ENCODE measurements around the gene ERFL. TPM values are rescaled to one million over a fixed set of nuclear protein-coding genes. Genes with fewer than 3 reads are reported as not detected.
"Not testable (repeated sequence)": the region's sequence is repeated elsewhere in the genome, so short reads cannot be mapped to it uniquely, and the experiment has no call there.

Gene ERFL
- total RNA-seq, 2 donors from 2014 or later = 0.67 TPM

GRCh38 chr19:41957161-41957837, 29.1 kb upstream of the ERFL start:
- no peaks in the 10 kb centered on the region for H3K27me3 Mint-ChIP-seq
- DNase-seq (ENCODE audit: low spot score) (no peak), ATAC-seq (no peak)
- no peaks in the 10 kb centered on the region for H3K9me3 Mint-ChIP-seq
- H3K36me3 Mint-ChIP-seq = no peaks in the 10 kb centered on the region
- peaks cover 15 to 20% of the 10 kb centered on the region in 2 donors for H3K4me1 Mint-ChIP-seq (ENCODE audit: low read depth in 2 of 2)
- peak overlapping the region; percentile 83 for H3K4me3 Mint-ChIP-seq
- H3K27ac Mint-ChIP-seq = peak overlapping the region; percentile 72 to 89

GRCh38 chr19:41956621-41957020, 28.4 kb upstream of the ERFL start:
- Mint-ChIP-seq H3K27ac (no peak overlapping the region), H3K4me1 (ENCODE audit: low read depth in 2 of 2) (peaks cover 18 to 23% of the 10 kb centered on the region in 2 donors), H3K36me3 (no peaks in the 10 kb centered on the region), H3K27me3 (peaks cover 0 to 2% of the 10 kb centered on the region in 2 donors), H3K4me3 (no peak overlapping the region), H3K9me3 (no peaks in the 10 kb centered on the region)
- ATAC-seq = no peak
- DNase-seq (ENCODE audit: low spot score) = no peak

GRCh38 chr19:41955521-41955920, 27.3 kb upstream of the ERFL start:
- H3K4me1 Mint-ChIP-seq (ENCODE audit: low read depth in 2 of 2) = peaks cover 22 to 26% of the 10 kb centered on the region in 2 donors
- ATAC-seq (no peak), DNase-seq (ENCODE audit: low spot score) (no peak)
- no peak overlapping the region for H3K27ac Mint-ChIP-seq
- H3K9me3 Mint-ChIP-seq = no peaks in the 10 kb centered on the region
- H3K27me3 Mint-ChIP-seq = peaks cover 0 to 3% of the 10 kb centered on the region in 2 donors
- no peaks in the 10 kb centered on the region for H3K36me3 Mint-ChIP-seq
- no peak overlapping the region for H3K4me3 Mint-ChIP-seq

GRCh38 chr19:41951686-41952172, 23.5 kb upstream of the ERFL start:
- Mint-ChIP-seq H3K9me3 (no peaks in the 10 kb centered on the region), H3K4me3 (no peak overlapping the region), H3K27ac (peak overlapping the region in 1 of 2 donors; percentile 68), H3K27me3 (peaks cover 0 to 3% of the 10 kb centered on the region in 2 donors), H3K36me3 (no peaks in the 10 kb centered on the region), H3K4me1 (ENCODE audit: low read depth in 2 of 2) (peaks cover 19 to 20% of the 10 kb centered on the region in 2 donors)
- DNase-seq (ENCODE audit: low spot score) (peak; percentile 83), ATAC-seq (peak; percentile 85 to 86)

GRCh38 chr19:41947091-41947490, 18.8 kb upstream of the ERFL start:
- H3K27me3 Mint-ChIP-seq = peaks cover 6 to 7% of the 10 kb centered on the region in 2 donors

GRCh38 chr19:41945135-41945766, 17.0 kb upstream of the ERFL start:
- Mint-ChIP-seq H3K36me3 (no peaks in the 10 kb centered on the region), H3K27ac (peak overlapping the region; percentile 65 to 69)
- peak; percentile 75 for DNase-seq (ENCODE audit: low spot score)

More at GRCh38 chr19:41947091-41947490, 18.8 kb upstream of the ERFL start:
- DNase-seq (ENCODE audit: low spot score) = peak; percentile 3
- no peak for ATAC-seq
- H3K4me1 Mint-ChIP-seq (ENCODE audit: low read depth in 2 of 2) = peaks cover 40 to 42% of the 10 kb centered on the region in 2 donors
- H3K36me3 Mint-ChIP-seq = no peaks in the 10 kb centered on the region
- H3K9me3 Mint-ChIP-seq = no peaks in the 10 kb centered on the region
- peak overlapping the region; percentile 65 for H3K4me3 Mint-ChIP-seq
- H3K27ac Mint-ChIP-seq = peak overlapping the region; percentile 56 to 79

GRCh38 chr19:41944336-41944735, 16.1 kb upstream of the ERFL start:
- DNase-seq (ENCODE audit: low spot score) (no peak), ATAC-seq (no peak)
- H3K27ac Mint-ChIP-seq = peak overlapping the region in 1 of 2 donors; percentile 65
- H3K4me1 Mint-ChIP-seq (ENCODE audit: low read depth in 2 of 2) = peaks cover 40 to 45% of the 10 kb centered on the region in 2 donors
- H3K36me3 Mint-ChIP-seq = no peaks in the 10 kb centered on the region
- H3K4me3 Mint-ChIP-seq = no peak overlapping the region
- no peaks in the 10 kb centered on the region for H3K9me3 Mint-ChIP-seq
- H3K27me3 Mint-ChIP-seq = peaks cover 12 to 14% of the 10 kb centered on the region in 2 donors

More at GRCh38 chr19:41945135-41945766, 17.0 kb upstream of the ERFL start:
- peaks cover 12 to 14% of the 10 kb centered on the region in 2 donors for H3K27me3 Mint-ChIP-seq
- H3K4me3 Mint-ChIP-seq = peak overlapping the region; percentile 52
- H3K4me1 Mint-ChIP-seq (ENCODE audit: low read depth in 2 of 2) = peaks cover 40 to 45% of the 10 kb centered on the region in 2 donors
- peak; percentile 87 to 95 for ATAC-seq
- H3K9me3 Mint-ChIP-seq = no peaks in the 10 kb centered on the region

- Mint-ChIP-seq H3K4me3 (peak overlapping the region; percentile 51), H3K27me3 (peaks cover 16 to 24% of the 10 kb centered on the region in 2 donors), H3K4me1 (ENCODE audit: low read depth in 2 of 2) (peaks cover 35 to 39% of the 10 kb centered on the region in 2 donors), H3K9me3 (no peaks in the 10 kb centered on the region), H3K36me3 (no peaks in the 10 kb centered on the region), H3K27ac (peak overlapping the region; percentile 26 to 63)
- DNase-seq (ENCODE audit: low spot score) (no peak), ATAC-seq (no peak)
These were observed 13.4 kb upstream of the ERFL start for GRCh38 chr19:41941410-41942202.

- Mint-ChIP-seq H3K4me3 (peak overlapping the region; percentile 80), H3K4me1 (ENCODE audit: low read depth in 2 of 2) (peaks cover 37 to 38% of the 10 kb centered on the region in 2 donors), H3K27ac (peak overlapping the region; percentile 26 to 80), H3K9me3 (no peaks in the 10 kb centered on the region), H3K27me3 (peaks cover 19 to 28% of the 10 kb centered on the region in 2 donors), H3K36me3 (no peaks in the 10 kb centered on the region)
- no peak for DNase-seq (ENCODE audit: low spot score)
- no peak for ATAC-seq
These were observed 12.6 kb upstream of the ERFL start for GRCh38 chr19:41940731-41941409.

- Mint-ChIP-seq H3K36me3 (no peaks in the 10 kb centered on the region), H3K4me1 (ENCODE audit: low read depth in 2 of 2) (peaks cover 34 to 36% of the 10 kb centered on the region in 2 donors), H3K27ac (peak overlapping the region in 1 of 2 donors; percentile 80), H3K9me3 (no peaks in the 10 kb centered on the region), H3K27me3 (peaks cover 23 to 35% of the 10 kb centered on the region in 2 donors), H3K4me3 (peak overlapping the region; percentile 80)
- ATAC-seq (no peak), DNase-seq (ENCODE audit: low spot score) (no peak)
These were observed 11.8 kb upstream of the ERFL start for GRCh38 chr19:41939861-41940730.

GRCh38 chr19:41939209-41939608, 11.0 kb upstream of the ERFL start:
- Mint-ChIP-seq H3K4me1 (ENCODE audit: low read depth in 2 of 2) (peaks cover 32 to 34% of the 10 kb centered on the region in 2 donors), H3K27me3 (peaks cover 26 to 41% of the 10 kb centered on the region in 2 donors)
- H3K9me3 Mint-ChIP-seq; DNase-seq (ENCODE audit: low spot score); H3K36me3 Mint-ChIP-seq; H3K4me3 Mint-ChIP-seq; H3K27ac Mint-ChIP-seq; ATAC-seq: not testable (repeated sequence)
